IMR-90 (cell line): ENCODE results near the gene TPSG1. TPM values are rescaled to one million over a fixed set of nuclear protein-coding genes. Genes with fewer than 3 reads are reported as not detected.

Experiments
- ATAC-seq: fragments of 200-7000 bp; cut with Tn5 transposase; 2 replicates; pipeline ENCODE4 v1.9.1; 2020; ENCODE audit warnings: low read depth, mild to moderate bottlenecking, moderate library complexity
- BruUV-seq: library from RNA; stranded (reverse); fragments of 400-500 nt; replicated peaks from 2 replicates; lab custom pipeline; 2021; lab: Mats Ljungman, UMichigan
- CTCF ChIA-PET: fragments of 300-600 bp; formaldehyde crosslinking; extraction: SDS; loops from one replicate; lab custom pipeline; 2021; ENCODE audit warnings: antibody characterized with exemption; lab: Yijun Ruan, JAX
- POLR2A ChIA-PET: fragments of 300-600 bp; sonication (Branson Sonifier 250); formaldehyde crosslinking; loops from one replicate; lab custom pipeline; 2022; ENCODE audit warnings: antibody characterized with exemption; ENCODE audit not compliant: unreplicated experiment; lab: Charles Lee
- DNase-seq: peaks from one replicate; pipeline ENCODE4 v3.0.0; 2013
- H2AFZ ChIP-seq: replicated peaks from 2 replicates; pipeline ENCODE3; 2013; ENCODE audit warnings: low read length, mild to moderate bottlenecking; ENCODE audit not compliant: poor library complexity
- H2AK5ac ChIP-seq: 2 replicates; pipeline ENCODE4 v1.6.1; 2013; ENCODE audit warnings: low read depth, low read length, inconsistent platforms
- H2AK9ac ChIP-seq: replicated peaks from 2 replicates; pipeline ENCODE3; 2013; ENCODE audit warnings: mild to moderate bottlenecking, low read depth, low read length, moderate library complexity; ENCODE audit not compliant: poor library complexity
- H2BK120ac ChIP-seq: 2 replicates; pipeline ENCODE4 v1.6.1; 2013; ENCODE audit warnings: low read depth, low read length, inconsistent platforms
- H2BK15ac ChIP-seq: 3 replicates; pipeline ENCODE4 v1.6.1; 2013; ENCODE audit warnings: low read depth, low read length, inconsistent platforms
- H2BK20ac ChIP-seq: 2 replicates; pipeline ENCODE4 v1.6.1; 2013; ENCODE audit warnings: low read depth, mild to moderate bottlenecking, inconsistent platforms, low read length, moderate library complexity
- H2BK5ac ChIP-seq: 2 replicates; pipeline ENCODE4 v1.6.1; 2013; ENCODE audit warnings: mild to moderate bottlenecking, low read depth, low read length, inconsistent platforms; ENCODE audit not compliant: poor library complexity, severe bottlenecking
- H3K14ac ChIP-seq: replicated peaks from 2 replicates; pipeline ENCODE4 v1.6.1; 2013; ENCODE audit warnings: low read depth, low read length, inconsistent platforms
- H3K18ac ChIP-seq: 2 replicates; pipeline ENCODE4 v1.6.1; 2013; ENCODE audit warnings: low read depth, low read length, control low read depth
- H3K23ac ChIP-seq: 2 replicates; pipeline ENCODE4 v1.6.1; 2013; ENCODE audit warnings: low read depth, low read length, inconsistent platforms
- H3K27ac ChIP-seq: 2 replicates; pipeline ENCODE4 v1.5.1; 2013; ENCODE audit warnings: mild to moderate bottlenecking, control low read depth, low read length; ENCODE audit not compliant: insufficient read depth
- H3K27me3 ChIP-seq: 2 replicates; pipeline ENCODE4 v1.6.1; 2013; ENCODE audit warnings: low read length; ENCODE audit not compliant: control insufficient read depth, insufficient read depth
- H3K36me3 ChIP-seq: 2 replicates; pipeline ENCODE4 v1.6.1; 2013; ENCODE audit warnings: low read length, mixed read lengths; ENCODE audit not compliant: control insufficient read depth, insufficient read depth
- H3K4ac ChIP-seq: 2 replicates; pipeline ENCODE4 v1.6.1; 2013; ENCODE audit warnings: low read depth, low read length, inconsistent platforms
- H3K4me1 ChIP-seq: 2 replicates; pipeline ENCODE4 v1.6.1; 2013; ENCODE audit warnings: low read length, mixed read lengths; ENCODE audit not compliant: control insufficient read depth, insufficient read depth
- H3K4me2 ChIP-seq: 2 replicates; pipeline ENCODE4 v1.6.1; 2013; ENCODE audit warnings: low read depth, mild to moderate bottlenecking, control low read depth, low read length, moderate library complexity
- H3K4me3 ChIP-seq: 2 replicates; pipeline ENCODE4 v1.5.1; 2013; ENCODE audit warnings: low read depth, mild to moderate bottlenecking, control low read depth, low read length, moderate library complexity; ENCODE audit not compliant: insufficient read depth
- H3K56ac ChIP-seq: 2 replicates; pipeline ENCODE4 v1.6.1; 2013; ENCODE audit warnings: low read length, inconsistent platforms; ENCODE audit not compliant: insufficient read depth; ENCODE audit errors: extremely low read depth
- H3K79me1 ChIP-seq, 2 experiments: 2 replicates each; pipeline ENCODE4 v1.6.1; 2013; ENCODE audit warnings: low read length in 2 of 2, inconsistent platforms in 1 of 2, low read depth in 1 of 2
- H3K9ac ChIP-seq: 2 replicates; pipeline ENCODE4 v1.6.1; 2013; ENCODE audit warnings: low read depth, low read length, control low read depth
- H3K9me1 ChIP-seq: 2 replicates; pipeline ENCODE4 v1.6.1; 2013; ENCODE audit warnings: low read length, inconsistent platforms; ENCODE audit not compliant: insufficient read depth
- H3K9me3 ChIP-seq: 2 replicates; pipeline ENCODE4 v1.6.1; 2013; ENCODE audit warnings: low read length; ENCODE audit not compliant: control insufficient read depth, insufficient read depth
- H4K20me1 ChIP-seq: 2 replicates; pipeline ENCODE4 v1.6.1; 2013; ENCODE audit warnings: low read length, inconsistent platforms; ENCODE audit not compliant: insufficient read depth
- H4K5ac ChIP-seq: 2 replicates; pipeline ENCODE4 v1.6.1; 2013; ENCODE audit warnings: mild to moderate bottlenecking, low read depth, low read length, control low read depth
- H4K8ac ChIP-seq, 2 experiments: 2 replicates each; pipeline ENCODE4 v1.6.1; 2013; ENCODE audit warnings: low read depth in 2 of 2, low read length in 2 of 2, control low read depth in 1 of 2, inconsistent platforms in 1 of 2
- H4K91ac ChIP-seq: 2 replicates; pipeline ENCODE4 v1.6.1; 2013; ENCODE audit warnings: low read depth, low read length, inconsistent platforms; ENCODE audit not compliant: insufficient read depth
- BHLHE40 ChIP-seq: fragments of 150-350 bp; IDR thresholded peaks from 2 replicates; pipeline ENCODE4 v1.6.1; 2016; ENCODE audit warnings: mild to moderate bottlenecking, low read depth, low read length
- MAFK ChIP-seq: IDR thresholded peaks from 2 replicates; pipeline ENCODE4 v1.6.1; 2012; ENCODE audit warnings: low read depth, low read length, improper control_type of control experiment
- MAZ ChIP-seq: IDR thresholded peaks from 2 replicates; pipeline ENCODE4 v1.6.1; 2012; ENCODE audit warnings: low read depth, mild to moderate bottlenecking, low read length, improper control_type of control experiment, moderate library complexity, borderline replicate concordance
- POLR2A ChIP-seq: IDR thresholded peaks from 2 replicates; pipeline ENCODE4 v1.6.1; 2012; ENCODE audit warnings: mild to moderate bottlenecking, low read depth, low read length
- RAD21 ChIP-seq: IDR thresholded peaks from 2 replicates; pipeline ENCODE4 v1.6.1; 2012; ENCODE audit warnings: low read length, improper control_type of control experiment
- RCOR1 ChIP-seq: IDR thresholded peaks from 2 replicates; pipeline ENCODE4 v1.6.1; 2012; ENCODE audit warnings: mild to moderate bottlenecking, low read length, improper control_type of control experiment; ENCODE audit not compliant: insufficient replicate concordance
- WGBS, 2 experiments: methylation state at CpG; one replicate each; pipeline versions ENCODE4 v1.1.5 to v1.1.7; 2013; ENCODE audit warnings: missing lambda C conversion rate in 2 of 2; ENCODE audit not compliant: insufficient read length in 1 of 2; ENCODE audit errors: extremely low coverage in 2 of 2; 5-methylcytosine and 5-hydroxymethylcytosine counted together
- dilution Hi-C: fragments of 300-500 bp; cut with HindIII; formaldehyde crosslinking; loops from one replicate; pipeline ENCODE4 v1.14.3; 2018; ENCODE audit warnings: low sequenced_read_pairs; ENCODE audit not compliant: unreplicated experiment
- in situ Hi-C: fragments of 300-500 bp; cut with MboI; formaldehyde crosslinking; loops from 3 replicates; pipeline ENCODE4 v1.14.3; 2019; ENCODE audit warnings: low sequenced_read_pairs, inconsistent platforms, mixed read lengths
- intact Hi-C: fragments of 100-400 bp; cut with micrococcal nuclease; formaldehyde crosslinking; loops from 2 replicates; pipeline ENCODE4 v1.10.0; 2022
- polyA plus RNA-seq, 3 experiments: library from polyadenylated mRNA; depleted of rRNA; stranded (reverse); fragments of >200 nt; gene quantifications; 2 replicates each; pipeline ENCODE4 v1.2.3, GENCODE V29; 2012; ENCODE audit warnings: low replicate concordance in 1 of 3
- total RNA-seq: library from RNA; depleted of rRNA; stranded (reverse); fragments of >200 nt; gene quantifications from 2 replicates; pipeline ENCODE4 v1.2.3, GENCODE V29; 2012
- TF ChIP-seq, protein P1 (sequence below): conservative IDR thresholded peaks from 2 replicates; pipeline ENCODE4 v1.5.1; 2012; ENCODE audit warnings: mild to moderate bottlenecking, low read depth, low read length, improper control_type of control experiment

Gene TPSG1
- total and polyA plus RNA-seq, 2 of the 4 experiments (the other 2 are of a cell fraction), result not detected

DNA sequence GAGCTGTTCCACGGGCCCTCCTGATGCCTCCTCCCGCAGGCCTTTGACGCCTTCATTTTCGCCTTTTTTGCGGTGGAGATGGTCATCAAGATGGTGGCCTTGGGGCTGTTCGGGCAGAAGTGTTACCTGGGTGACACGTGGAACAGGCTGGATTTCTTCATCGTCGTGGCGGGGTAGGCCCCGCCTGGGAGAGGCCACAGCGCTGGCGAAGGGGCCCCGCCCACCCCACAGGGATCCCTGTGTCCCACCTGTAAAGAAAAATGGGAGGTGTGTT is 29.7 kb downstream of the TPSG1 start:
- no peak overlapping the region for H2AK5ac ChIP-seq
- dilution Hi-C loops (no loop called here), intact Hi-C loops (no loop called here), in situ Hi-C loops (loop anchor here (5.0 kb wide), 1 partner anchor 83 kb away; no protein-coding TSS in a partner anchor)
- H3K27ac ChIP-seq, result no peak overlapping the region
- H3K4me3 ChIP-seq, result no peak overlapping the region
- DNase-seq (no peak), ATAC-seq (no peak)
- no peak for TF ChIP-seq POLR2A
- TF ChIP-seq RAD21, result no peak
- no peak for TF ChIP-seq MAZ
- no peak for TF ChIP-seq MAFK
- TF ChIP-seq, protein P1, sequence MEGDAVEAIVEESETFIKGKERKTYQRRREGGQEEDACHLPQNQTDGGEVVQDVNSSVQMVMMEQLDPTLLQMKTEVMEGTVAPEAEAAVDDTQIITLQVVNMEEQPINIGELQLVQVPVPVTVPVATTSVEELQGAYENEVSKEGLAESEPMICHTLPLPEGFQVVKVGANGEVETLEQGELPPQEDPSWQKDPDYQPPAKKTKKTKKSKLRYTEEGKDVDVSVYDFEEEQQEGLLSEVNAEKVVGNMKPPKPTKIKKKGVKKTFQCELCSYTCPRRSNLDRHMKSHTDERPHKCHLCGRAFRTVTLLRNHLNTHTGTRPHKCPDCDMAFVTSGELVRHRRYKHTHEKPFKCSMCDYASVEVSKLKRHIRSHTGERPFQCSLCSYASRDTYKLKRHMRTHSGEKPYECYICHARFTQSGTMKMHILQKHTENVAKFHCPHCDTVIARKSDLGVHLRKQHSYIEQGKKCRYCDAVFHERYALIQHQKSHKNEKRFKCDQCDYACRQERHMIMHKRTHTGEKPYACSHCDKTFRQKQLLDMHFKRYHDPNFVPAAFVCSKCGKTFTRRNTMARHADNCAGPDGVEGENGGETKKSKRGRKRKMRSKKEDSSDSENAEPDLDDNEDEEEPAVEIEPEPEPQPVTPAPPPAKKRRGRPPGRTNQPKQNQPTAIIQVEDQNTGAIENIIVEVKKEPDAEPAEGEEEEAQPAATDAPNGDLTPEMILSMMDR, result no peak
- no peak for TF ChIP-seq RCOR1
- TF ChIP-seq BHLHE40, result no peak
- H3K23ac ChIP-seq, result no peak overlapping the region
- no peak overlapping the region for H2BK120ac ChIP-seq
- no peaks in the 10 kb centered on the region for H3K9me3 ChIP-seq
- no peak overlapping the region for H3K4me2 ChIP-seq
- BruUV-seq, result no TSS peak
- H3K56ac ChIP-seq, result no peak overlapping the region
- ChIA-PET CTCF (no interaction called here), POLR2A (no interaction called here)
- H2AK9ac ChIP-seq, result no peak overlapping the region
- no peak overlapping the region for H3K14ac ChIP-seq
- H4K8ac ChIP-seq, result no peak overlapping the region
- no peak overlapping the region for H3K4ac ChIP-seq
- no peaks in the 10 kb centered on the region for H3K9me1 ChIP-seq
- no peaks in the 10 kb centered on the region for H3K79me1 ChIP-seq
- peaks cover 14% of the 10 kb centered on the region for H4K20me1 ChIP-seq
- no peak overlapping the region for H3K18ac ChIP-seq
- no peak overlapping the region for H2BK20ac ChIP-seq
- H3K27me3 ChIP-seq, result no peaks in the 10 kb centered on the region
- no peaks in the 10 kb centered on the region for H3K4me1 ChIP-seq
- H4K91ac ChIP-seq, result no peak overlapping the region
- no peak overlapping the region for H3K9ac ChIP-seq
- no peaks in the 10 kb centered on the region; the same call in 1 of the 2 replicates for H3K36me3 ChIP-seq
- H2BK15ac ChIP-seq, result no peak overlapping the region
- H4K5ac ChIP-seq, result no peak overlapping the region
- H2AFZ ChIP-seq, result no peak overlapping the region
- no CpG with 5 or more reads among the region's 14 CpGs for WGBS, 2 experiments
- H2BK5ac ChIP-seq, result no peak overlapping the region
